ENCODE results near the gene MED22. TPM values are rescaled to one million over a fixed set of nuclear protein-coding genes. Genes with fewer than 3 reads are reported as not detected.

The MED22 gene
- total RNA-seq: 7.7 and 9.5 TPM in 2 replicates

DNA sequence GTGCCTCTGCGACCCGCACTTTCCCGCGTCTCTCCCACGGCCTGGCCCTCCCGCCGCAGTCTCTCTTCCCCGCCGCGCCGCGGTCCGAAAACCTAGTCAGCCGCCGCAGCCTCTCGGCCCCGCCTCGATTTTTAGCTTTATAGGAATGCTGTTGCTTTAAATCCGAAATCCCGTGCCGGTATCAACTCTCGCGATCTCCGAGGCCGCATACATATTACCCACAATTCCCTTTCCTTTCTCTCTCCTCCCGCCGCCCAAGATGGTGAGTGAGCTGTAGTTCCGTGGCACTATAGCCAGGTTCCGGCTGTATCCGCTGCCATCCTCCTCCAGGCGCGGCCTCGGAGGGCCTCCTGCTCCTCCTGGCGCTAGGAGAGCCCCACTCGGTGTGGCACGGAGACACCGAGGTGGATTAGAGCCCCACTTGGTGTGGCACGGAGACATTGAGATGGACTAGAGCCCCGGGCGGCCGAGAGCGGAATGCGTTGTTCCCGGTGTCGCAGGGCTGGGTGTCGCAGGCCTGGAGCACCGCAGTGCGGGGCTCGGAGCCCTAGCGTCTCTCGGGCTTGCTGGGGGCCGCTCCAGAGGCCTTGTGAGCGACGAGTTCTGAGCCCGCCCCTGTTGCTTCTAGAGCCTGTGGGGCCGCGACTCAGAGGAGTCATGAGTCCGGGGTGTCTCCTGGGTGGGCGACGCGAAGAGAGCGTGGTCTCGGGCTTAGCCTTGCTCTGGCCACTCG lies at the start of gene MED22, which contains the start of gene RPL7A:
Gene MED22 (minus strand): TSS at position 147 of the 733 bp plus-strand sequence. CDS start 1,469 bp downstream, outside the sequence.
Gene RPL7A (plus strand): TSS at position 234 of the 733 bp plus-strand sequence. CDS start 26 bp downstream, at position 260.

GRCh38 chr9:133375724-133376654 lies 28.1 kb upstream of the MED22 start, which contains the start of the genes STKLD1 and SURF4:
Gene STKLD1, plus strand, starts transcription at chr9:133376366. Its CDS starts 108 bp downstream, at chr9:133376474.
Gene SURF4, minus strand, starts transcription at chr9:133376060. Its CDS starts 91 bp downstream, at chr9:133375969.

GRCh38 chr9:133356391-133357091 lies 8.6 kb upstream of the MED22 start, which contains the start of the genes SURF1 and SURF2:
Gene SURF1, minus strand, starts transcription at chr9:133356487. Its CDS starts 34 bp downstream, at chr9:133356453.
Gene SURF2, plus strand, starts transcription at chr9:133356550. Its CDS starts 43 bp downstream, at chr9:133356593.

DNA sequence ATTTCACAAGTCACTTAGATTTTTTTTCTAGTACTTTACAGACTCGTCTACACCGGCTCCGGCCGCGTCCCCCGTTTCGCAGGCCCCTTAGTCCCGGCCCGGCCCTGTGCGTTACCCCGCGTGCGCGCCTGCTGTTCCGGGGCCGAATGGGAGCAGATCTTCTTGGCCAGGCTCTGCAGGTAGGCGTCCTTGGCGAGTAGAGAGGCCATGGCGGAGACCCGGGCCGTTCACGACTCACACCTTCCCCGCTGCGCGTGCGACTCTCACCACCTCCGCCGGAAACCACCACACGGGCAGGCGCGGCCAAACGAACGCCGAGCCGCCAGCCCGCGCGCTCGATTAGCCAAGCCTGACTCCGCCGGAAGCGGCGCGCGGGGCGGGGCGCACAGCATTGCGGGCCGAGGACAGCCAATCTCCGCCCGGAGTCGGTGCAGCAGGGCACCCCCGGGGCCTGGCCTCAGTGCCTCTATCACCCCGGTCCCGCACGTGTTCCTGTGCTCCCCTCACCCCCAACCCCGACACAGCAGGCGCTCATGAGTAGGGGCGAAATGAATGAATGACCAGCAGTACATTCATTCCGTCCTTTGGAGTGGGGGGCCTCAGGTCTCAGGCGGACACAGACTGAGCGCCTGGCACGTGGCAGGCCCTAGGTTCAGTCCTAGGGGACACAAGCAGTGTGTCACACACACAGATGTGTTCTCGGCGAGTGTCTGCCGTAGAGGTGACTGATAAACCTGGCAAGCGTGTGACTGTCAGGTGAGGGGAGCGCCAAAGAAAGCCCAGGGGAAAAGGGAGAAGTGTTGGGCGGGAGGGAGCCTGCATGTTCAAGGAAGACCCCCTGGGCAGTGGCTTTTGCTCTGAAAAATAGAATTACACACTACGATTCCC lies 11.8 kb downstream of the MED22 start, which contains the start of gene SURF6:
Gene SURF6 (minus strand): TSS at position 265 of the 888 bp plus-strand sequence. CDS start 56 bp downstream, at position 209.

Other genes with a start within 250 kb of the MED22 start
- gene RALGDS, start 226.9 kb downstream of the MED22 start, total RNA-seq: 16.5 and 25.2 TPM in 2 replicates
- 6.8 and 7.8 TPM in 2 replicates for gene GBGT1, start 184.2 kb downstream of the MED22 start, total RNA-seq
- not detected in 2 replicates for gene OBP2B, start 138.9 kb downstream of the MED22 start, total RNA-seq
- not detected in 2 replicates for gene ABO, start 72.9 kb downstream of the MED22 start, total RNA-seq
- 7.4 and 11.6 TPM in 2 replicates for gene SURF6, start 11.9 kb downstream of the MED22 start, total RNA-seq
- 2,732 and 3,145 TPM in 2 replicates for gene RPL7A, start 87 bp upstream of the MED22 start, total RNA-seq
- 35.4 and 45.7 TPM in 2 replicates for gene SURF1, start 8.4 kb upstream of the MED22 start, total RNA-seq
- 9.8 and 11.6 TPM in 2 replicates for gene SURF2, start 8.4 kb upstream of the MED22 start, total RNA-seq
- 474 and 583 TPM in 2 replicates for gene SURF4, start 27.9 kb upstream of the MED22 start, total RNA-seq
- 0.55 and 0.57 TPM in 2 replicates for gene STKLD1, start 28.2 kb upstream of the MED22 start, total RNA-seq
- 14.5 and 16.3 TPM in 2 replicates for gene REXO4, start 69.9 kb upstream of the MED22 start, total RNA-seq
- 1.00 and 2.2 TPM in 2 replicates for gene ADAMTS13, start 74.2 kb upstream of the MED22 start, total RNA-seq
- 6.5 and 8.4 TPM in 2 replicates for gene CACFD1, start 111.8 kb upstream of the MED22 start, total RNA-seq
- gene SLC2A6, start 131.0 kb upstream of the MED22 start, total RNA-seq: 12.9 and 14.1 TPM in 2 replicates
- not detected in 2 replicates for gene MYMK, start 176.8 kb upstream of the MED22 start, total RNA-seq
- gene ADAMTSL2, start 186.6 kb upstream of the MED22 start, total RNA-seq: 2.3 TPM in 2 replicates

Measured in smooth muscle cell of bladder (primary cell).